HG03108 (cell line): ENCODE results near the gene JADE1.

Source experiments
- ATAC-seq: cut with Tn5 transposase; IDR thresholded peaks from one replicate; pipeline ENCODE4 v1.9.1; 2021; ENCODE audit warnings: moderate library complexity; ENCODE audit not compliant: unreplicated experiment

The JADE1 gene

GRCh38 chr4:128809477-128810330 is at the start of gene JADE1:
JADE1 (plus strand) TSS chr4:128809700; CDS start chr4:128831759, 22,059 bp downstream.
- peak; percentile 42 for ATAC-seq

GRCh38 chr4:128766781-128767180 is 42.7 kb upstream of the JADE1 start:
- ATAC-seq: no peak

- no peak for ATAC-seq
Observed at GRCh38 chr4:128768373-128768996, 41.0 kb upstream of the JADE1 start.

- no peak for ATAC-seq
Observed at GRCh38 chr4:128769011-128769410, 40.5 kb upstream of the JADE1 start.

- no peak for ATAC-seq
Observed at GRCh38 chr4:128770807-128771206, 38.7 kb upstream of the JADE1 start.

- no peak for ATAC-seq
Observed at GRCh38 chr4:128775477-128775876, 34.0 kb upstream of the JADE1 start.

GRCh38 chr4:128775916-128776315 is 33.6 kb upstream of the JADE1 start:
- ATAC-seq: no peak

- no peak for ATAC-seq
Observed at GRCh38 chr4:128776794-128777216, 32.7 kb upstream of the JADE1 start.

GRCh38 chr4:128780688-128781087 is 28.8 kb upstream of the JADE1 start:
- ATAC-seq: no peak

GRCh38 chr4:128782076-128782715 is 27.3 kb upstream of the JADE1 start:
- peak; percentile 59 for ATAC-seq

- no peak for ATAC-seq
Observed at GRCh38 chr4:128782875-128783614, 26.5 kb upstream of the JADE1 start.

GRCh38 chr4:128787509-128788311 is 21.8 kb upstream of the JADE1 start:
- no peak for ATAC-seq

GRCh38 chr4:128793859-128794672 is 15.4 kb upstream of the JADE1 start:
- ATAC-seq: no peak

GRCh38 chr4:128796934-128797333 is 12.6 kb upstream of the JADE1 start:
- ATAC-seq: no peak

- ATAC-seq: no peak
Observed at GRCh38 chr4:128800284-128800683, 9.2 kb upstream of the JADE1 start.

- no peak for ATAC-seq
Observed at GRCh38 chr4:128800701-128801284, 8.7 kb upstream of the JADE1 start.

GRCh38 chr4:128802680-128803628 is 6.5 kb upstream of the JADE1 start:
- ATAC-seq: no peak

- no peak for ATAC-seq
Observed at GRCh38 chr4:128803783-128804182, 5.7 kb upstream of the JADE1 start.
